H1 (cell line): ENCODE results near the gene CA9. TPM values are rescaled to one million over a fixed set of nuclear protein-coding genes. Genes with fewer than 3 reads are reported as not detected.

Experiments
- BACH1 ChIP-seq: IDR thresholded peaks from 2 replicates; pipeline ENCODE4 v1.6.1; 2012; ENCODE audit warnings: low read length, improper control_type of control experiment
- TEAD4 ChIP-seq: IDR thresholded peaks from 2 replicates; pipeline ENCODE4 v1.6.1; 2012; ENCODE audit warnings: low read depth, low read length, inconsistent platforms, mixed read lengths
- polyA plus RNA-seq, 7 experiments: library from polyadenylated mRNA; depleted of rRNA in 3 of 7; stranded (reverse) in 5 of 7; unstranded in 2 of 7; fragments of >200 nt in 5 of 7; fragments of 200-250 nt in 2 of 7; gene quantifications; 1 replicate in 5 of 7; 2 replicates in 1 of 7; 4 replicates in 1 of 7; pipeline versions ENCODE4 v1.2.1 to v1.2.3, GENCODE V29; 2011 to 2013; ENCODE audit warnings: missing spikeins in 2 of 7, mixed read lengths in 2 of 7
- total RNA-seq: library from RNA; stranded (reverse); fragmentation: NEBNext Ultra II Directional; extraction: Animal tissue kit (Norgen Biotek cat#: 25700); gene quantifications from 2 replicates; pipeline ENCODE4 v1.2.1, GENCODE V29; 2021
- TF ChIP-seq, protein P1 (sequence below): IDR thresholded peaks from 2 replicates; pipeline ENCODE4 v1.6.1; 2012; ENCODE audit warnings: inconsistent platforms

The CA9 gene
- total and polyA plus RNA-seq, 2 of the 8 experiments (the other 6 are each of a cell fraction or from before 2014, with no cell fraction given) = 1.3 to 1.8 TPM

DNA sequence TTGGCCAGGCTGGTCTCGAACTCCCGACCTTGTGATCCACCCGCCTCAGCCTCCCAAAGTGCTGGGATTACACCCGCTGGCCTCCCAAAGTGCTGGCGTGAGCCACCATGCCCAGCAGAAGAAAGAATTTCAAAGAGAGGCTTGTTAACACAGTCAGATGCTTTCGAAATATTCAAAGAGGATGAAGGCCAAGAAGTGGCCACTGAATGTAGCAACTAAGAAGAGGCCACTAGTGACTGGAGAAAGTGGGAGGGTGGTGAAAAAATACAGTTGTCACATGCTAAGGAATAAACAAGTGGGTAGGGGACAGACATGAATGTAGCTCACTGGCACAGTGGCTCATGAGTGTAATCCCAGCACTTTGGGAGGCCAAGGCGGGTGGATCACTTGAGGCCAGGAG, 29.0 kb downstream of the CA9 start (continued):
- no peak for TF ChIP-seq BACH1
- TF ChIP-seq, protein P1, sequence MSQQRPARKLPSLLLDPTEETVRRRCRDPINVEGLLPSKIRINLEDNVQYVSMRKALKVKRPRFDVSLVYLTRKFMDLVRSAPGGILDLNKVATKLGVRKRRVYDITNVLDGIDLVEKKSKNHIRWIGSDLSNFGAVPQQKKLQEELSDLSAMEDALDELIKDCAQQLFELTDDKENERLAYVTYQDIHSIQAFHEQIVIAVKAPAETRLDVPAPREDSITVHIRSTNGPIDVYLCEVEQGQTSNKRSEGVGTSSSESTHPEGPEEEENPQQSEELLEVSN = no peak
- no peak for TF ChIP-seq TEAD4
